Stimulated activated CD4-positive, alpha-beta T cell treated with anti-CD3 and anti-CD28 coated beads, Interleukin-4, amount 100 ng/mL, for 4 hours (primary cell): ENCODE data around the gene UNC5B.

Source experiments
- DNase-seq, 2 experiments: peaks; one replicate each; pipeline ENCODE4 v3.0.0-alpha.2; 2020

The UNC5B gene

DNA sequence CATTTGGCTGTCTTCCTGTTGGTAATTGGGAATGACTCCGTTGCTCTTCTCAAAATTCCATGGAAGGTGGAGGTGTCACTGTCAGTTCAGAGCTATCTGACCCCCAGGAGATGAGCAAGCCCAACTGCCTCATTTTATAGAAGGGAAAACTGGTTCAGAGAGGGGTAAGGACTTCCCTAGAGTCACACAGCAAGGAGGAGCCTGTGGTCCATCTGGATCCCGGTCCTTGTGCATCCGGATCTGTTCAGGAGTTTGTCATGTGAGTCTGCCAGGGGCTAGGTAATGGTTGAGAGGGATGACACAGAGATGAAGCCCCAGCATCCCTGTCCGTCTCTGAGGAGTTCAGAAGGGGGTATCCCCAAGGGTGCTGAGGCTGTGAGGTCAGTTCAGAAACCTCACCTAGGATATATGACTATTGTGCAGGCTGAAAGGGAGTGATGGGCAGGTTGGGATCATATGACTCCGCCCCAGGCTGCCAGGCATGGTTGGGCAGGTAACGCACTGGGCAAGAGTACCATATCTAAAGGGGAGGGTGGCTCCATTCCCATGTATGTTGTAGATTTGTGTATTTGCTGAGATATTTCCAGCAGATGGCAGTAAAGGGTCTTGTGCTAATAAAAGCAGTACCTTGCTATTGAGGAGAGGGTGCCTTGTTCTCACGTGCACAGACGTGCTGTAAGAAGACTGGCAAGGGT is 90.7 kb downstream of the UNC5B start:
- no peak for DNase-seq

DNA sequence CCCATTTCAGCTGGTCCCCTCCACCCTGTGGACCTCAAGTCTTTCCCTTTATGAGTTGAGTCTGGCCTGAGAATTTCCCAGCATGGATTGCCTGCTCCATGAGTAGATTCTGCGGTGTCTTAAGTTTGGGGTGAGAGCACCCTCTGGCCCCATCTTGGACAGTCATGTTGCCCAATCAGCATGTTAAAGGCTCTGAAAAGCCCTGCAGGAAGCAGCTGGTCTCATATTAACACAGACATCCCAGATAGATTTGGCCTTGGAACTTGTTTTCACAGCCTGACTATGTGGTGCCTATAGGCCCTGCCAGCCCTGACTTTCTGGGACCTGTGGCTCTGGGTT is 91.2 kb downstream of the UNC5B start:
- DNase-seq, result no peak

DNA sequence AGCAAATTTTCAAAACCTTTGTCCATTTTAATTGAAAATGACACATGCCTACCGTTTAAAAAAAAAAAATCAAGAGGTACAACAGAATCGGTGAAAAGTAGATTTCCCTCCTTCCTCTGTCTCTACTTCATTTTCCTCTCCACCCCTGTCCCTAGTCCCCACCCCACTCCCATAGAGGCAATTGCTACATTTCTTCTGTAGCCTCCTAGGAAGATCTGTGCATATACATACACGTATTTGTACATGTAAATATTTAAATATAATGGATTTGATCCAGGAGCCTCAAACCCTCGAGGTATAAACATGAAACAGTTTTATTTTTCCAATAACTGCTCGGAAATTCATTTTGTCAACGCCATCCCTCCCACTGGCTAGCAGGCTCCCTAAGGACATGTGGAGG is 92.5 kb downstream of the UNC5B start:
- DNase-seq, result no peak

DNA sequence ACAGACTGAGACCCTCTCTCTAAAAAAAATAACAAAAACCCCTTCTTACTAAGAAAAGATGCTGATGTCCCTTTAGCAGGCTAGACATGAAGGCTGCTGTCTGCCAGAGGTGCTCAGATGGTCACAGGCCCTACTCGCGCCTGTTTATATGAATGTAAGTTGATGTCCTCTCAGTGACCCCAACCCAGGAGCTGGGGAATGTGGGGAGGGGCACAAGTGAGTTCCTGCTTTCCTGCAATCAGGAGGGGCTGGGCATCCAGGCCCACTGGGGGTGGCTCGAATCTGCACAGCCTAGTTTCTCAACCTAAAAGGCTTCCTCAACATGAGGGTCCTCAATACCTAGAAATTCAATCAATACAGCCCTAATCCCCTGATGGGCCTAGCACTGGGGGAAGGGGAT is 94.6 kb downstream of the UNC5B start:
- no peak for DNase-seq

DNA sequence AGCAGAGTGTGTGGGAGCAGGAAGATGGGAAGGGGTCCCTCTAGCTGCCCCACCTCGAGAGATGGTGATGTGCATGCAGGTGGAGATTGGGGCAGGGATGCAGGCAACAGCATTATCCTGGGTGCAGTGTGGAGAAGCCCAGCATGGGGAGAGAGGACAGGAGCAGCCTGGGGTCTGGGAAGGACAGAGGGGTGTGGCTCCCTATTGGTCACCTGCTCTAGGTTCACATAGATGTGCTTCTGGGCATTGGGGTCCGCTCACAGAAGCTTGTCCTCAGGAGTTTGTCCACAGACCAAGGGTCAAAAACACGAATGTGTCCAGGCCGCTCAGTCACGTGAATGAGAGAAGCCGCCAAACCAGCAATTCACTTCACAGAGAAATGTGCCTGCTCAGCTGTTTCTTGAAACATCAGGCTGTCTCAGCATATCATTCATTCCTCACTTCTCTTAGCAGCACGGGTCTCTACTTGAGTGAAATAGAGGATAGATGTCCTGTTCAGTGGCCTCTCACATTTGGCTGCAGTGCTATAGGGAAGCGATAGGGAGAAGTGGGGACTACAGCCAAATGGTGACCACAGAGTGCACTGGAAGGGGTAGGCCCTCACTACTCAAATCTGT is 95.2 kb downstream of the UNC5B start:
- DNase-seq, result no peak

DNA sequence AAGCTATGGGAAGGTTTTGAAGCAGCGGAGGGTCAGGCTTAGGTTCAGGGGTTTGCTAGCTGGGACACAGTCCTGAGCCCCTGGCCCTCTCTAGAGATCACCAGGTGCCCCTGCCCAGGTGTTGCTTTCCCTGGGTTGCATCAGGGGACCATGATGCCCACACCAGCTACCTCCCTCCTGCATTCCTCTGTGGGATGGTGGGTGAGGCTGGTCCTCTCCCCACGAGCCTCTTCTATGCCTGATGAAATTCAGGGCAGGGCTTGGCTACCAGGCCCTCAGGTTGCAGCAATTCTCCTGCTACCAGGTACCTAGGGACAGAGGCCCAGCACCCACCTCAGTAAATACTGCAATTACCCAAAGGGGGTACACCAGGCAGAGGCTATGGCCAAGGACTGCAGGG is 95.9 kb downstream of the UNC5B start:
- no peak for DNase-seq

DNA sequence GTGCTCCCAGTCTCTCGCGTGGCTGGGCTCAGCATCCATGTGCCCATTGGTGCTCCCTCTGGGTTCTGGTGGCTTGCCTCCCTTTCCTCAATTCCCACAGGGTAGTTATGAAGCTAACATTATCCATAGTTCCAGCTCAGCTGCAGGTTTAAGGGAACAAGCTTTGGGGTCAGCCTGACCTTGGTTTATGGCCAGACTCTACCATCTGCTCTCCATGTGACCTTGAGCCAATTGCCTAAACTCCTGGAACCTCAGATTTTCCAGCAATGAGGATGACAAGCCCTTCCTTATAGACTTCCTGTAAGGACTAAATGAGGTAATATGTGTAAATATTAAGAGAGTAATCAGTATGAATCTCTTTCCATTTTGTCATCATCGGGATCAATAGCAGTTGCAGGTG is 96.6 kb downstream of the UNC5B start:
- DNase-seq, result no peak

DNA sequence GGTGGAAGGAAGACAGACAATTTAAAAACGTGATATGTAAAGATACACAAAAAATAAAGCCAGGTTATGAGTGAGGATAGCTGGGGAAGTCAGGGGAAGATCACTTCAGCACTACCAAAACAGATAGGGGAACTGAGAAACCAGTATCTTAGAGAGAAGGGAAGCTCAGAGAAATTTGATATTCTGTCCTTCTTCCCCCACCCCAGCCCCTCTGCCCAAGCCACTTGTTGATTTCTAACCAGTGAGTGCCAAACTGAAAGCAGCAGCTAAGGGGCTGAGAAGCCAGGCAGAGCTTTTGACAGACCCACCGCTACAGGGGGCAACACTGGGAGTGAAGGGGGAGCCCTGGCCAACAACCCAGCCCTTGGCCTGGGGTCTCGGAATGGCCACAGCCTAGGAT is 97.5 kb downstream of the UNC5B start:
- DNase-seq, result no peak

DNA sequence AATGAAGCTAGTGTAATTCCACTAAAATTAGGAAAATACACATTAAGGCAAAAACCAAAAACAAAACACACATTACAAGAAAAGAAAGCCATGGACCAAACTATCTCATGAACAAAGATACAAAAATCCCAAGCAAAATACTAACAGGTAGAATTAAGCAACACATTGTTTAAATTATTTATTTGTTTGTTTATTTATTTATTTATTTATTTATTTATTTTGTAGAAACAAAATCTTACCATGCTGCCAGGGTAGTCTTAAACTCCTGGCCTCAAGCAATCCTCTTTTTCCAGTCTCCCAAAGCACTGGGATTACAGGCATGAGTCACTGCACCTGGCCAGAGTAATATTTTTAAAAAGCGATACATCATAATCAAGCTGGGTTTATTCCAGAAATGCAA is 99.8 kb downstream of the UNC5B start:
- DNase-seq, result no peak

DNA sequence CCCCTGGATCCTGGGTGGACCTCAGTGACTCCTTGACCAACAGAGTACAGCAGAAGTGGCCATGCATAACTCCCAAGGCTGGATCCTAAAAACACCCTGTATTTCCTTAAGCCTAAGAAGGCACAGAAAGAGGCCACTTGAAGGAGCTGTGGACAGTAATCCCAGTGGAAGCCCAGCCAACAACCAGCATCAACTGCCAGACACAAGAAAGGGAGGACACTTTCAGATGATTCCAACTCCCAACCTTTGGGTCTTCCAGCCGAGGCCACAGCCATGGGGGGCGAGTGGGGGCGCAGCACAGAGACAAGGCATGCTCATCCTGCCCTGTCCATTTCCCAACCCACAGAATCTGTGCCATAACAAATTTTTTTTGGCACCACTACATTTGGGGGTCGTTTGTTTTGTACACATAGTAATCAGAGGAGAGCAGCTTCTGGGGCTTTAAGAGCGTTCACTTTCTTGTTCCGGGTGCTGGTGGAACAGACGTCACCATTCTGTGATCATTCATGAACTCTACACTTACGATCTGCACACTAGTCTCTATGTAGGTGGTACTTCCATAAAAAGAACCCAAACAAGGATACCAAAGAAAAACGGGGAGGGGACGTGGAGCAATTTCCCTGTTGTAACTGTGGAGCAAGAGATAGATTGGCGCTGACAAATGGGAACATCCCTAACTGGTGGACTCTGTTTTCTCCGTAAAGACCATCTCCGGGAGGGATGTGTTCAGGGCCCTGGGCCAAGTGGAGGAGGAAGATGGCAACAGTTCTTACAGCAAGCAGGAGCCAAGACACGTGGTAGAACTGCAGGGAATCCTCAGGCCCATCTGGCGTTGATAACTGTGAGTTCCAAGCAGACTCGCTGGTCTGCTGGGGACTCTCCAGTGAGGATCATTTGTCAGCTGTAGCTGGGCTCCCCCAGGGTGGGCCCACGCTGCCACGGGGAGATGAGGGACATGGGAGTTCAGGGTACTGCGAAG is 100.7 kb downstream of the UNC5B start:
- no peak for DNase-seq

DNA sequence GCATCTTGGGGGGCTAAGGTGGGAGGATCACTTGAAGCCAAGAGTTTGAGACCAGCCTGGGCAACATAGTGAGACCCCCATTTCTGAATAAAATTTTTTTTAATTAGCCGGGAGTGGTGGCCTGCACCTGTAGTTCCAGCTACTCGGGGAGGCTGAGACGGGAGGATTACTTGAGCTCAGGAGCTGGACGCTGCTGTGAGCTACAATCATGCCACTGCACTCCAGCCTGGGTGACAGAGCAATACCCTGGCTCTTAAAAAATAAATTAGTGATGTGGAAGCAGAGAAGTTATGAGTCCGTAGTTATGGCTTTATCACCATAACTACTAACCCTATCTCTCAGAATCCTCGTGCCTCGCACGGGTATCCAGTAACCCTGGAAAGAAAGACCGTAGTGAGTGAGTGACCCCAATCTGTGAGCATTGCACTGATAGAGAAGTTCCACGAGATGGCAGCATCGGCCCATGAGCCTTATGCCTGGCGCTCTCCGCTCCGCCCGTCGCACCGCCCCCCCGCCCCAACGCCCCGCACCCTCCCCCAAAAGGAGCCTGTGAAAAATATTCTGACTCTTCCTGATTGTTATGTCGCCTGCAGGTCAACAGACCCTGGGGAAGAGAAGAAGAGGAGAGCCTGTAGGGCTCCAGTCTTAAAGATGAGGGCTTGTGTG is 101.8 kb downstream of the UNC5B start:
- peak; percentile 48 to 59 for DNase-seq

DNA sequence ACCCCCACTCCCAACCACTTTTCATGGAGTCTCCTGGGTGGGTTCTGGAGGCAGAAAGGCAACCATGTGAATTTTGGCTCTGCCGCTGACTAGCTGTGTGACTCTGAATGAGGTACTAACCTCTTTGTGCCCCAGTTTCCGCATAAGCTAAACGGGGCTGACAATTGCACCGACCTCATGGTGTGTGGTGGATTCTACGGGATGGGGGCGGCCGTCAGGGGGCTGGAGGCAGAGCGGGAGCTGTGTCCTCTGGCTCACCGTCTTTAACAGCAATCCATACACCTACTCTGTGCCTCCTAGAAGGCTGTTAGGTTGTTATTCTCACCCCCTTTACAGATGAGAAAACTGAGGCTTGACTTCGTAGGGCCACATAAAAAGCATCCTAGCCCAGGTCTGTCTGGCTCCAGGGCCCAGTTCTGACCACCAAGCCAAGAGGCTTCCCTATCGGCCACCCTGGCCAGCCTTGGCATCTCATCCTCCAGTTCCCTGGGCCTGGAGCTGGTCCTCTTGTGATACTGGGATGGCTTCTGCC is 102.4 kb downstream of the UNC5B start:
- DNase-seq, result no peak

DNA sequence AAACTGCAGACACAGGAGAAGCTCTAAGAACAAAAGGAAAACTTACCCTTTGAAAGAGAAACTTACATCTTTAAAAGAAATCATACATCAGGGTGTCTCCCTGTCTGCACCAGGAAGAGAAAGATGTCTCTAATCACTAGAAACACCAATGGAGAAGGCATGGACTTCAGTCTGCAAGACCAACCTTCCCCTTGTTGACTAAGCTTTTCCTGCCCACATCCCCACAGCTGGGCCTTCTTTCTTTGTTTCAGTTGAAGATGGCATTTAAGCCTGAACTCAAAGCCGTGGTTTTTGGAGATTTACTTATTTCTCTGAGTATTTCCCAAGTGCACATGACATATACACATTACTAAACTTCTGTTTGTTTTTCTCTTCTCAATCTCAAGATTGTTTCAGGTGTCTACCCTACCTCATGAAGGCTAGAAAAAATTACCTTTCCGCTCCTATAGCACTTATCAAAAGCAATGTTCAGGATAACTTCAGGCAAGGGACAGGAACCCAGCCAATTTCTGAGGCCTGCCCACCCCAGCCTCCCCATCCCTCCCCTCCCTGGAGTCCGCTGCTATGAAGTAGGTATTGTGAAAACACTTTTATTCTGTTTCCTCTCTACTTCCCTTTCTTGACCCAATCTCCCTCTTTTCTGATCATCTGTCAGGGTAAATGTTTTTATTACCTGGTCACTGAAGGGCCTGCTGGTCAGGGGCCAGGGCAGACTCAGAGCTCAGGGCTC is 103.9 kb downstream of the UNC5B start:
- DNase-seq, result no peak

DNA sequence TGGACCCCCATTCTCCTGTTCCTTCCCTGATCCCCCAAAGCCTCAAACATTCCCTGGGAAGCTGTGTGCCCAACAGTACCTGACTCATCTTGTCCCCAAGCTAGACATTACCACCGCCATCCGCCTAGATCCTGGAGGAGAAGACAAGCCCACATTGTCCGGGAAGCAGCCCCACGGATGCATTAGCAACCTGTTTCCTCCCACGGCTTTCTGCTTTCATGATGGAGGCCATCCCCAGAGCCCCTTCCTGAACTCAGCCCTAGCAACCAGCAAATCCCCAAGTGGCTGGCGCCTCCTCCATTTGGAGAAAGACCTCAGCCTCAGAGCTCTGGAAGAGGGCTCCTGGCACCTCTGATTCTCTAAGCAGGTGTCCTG is 104.4 kb downstream of the UNC5B start:
- no peak for DNase-seq

DNA sequence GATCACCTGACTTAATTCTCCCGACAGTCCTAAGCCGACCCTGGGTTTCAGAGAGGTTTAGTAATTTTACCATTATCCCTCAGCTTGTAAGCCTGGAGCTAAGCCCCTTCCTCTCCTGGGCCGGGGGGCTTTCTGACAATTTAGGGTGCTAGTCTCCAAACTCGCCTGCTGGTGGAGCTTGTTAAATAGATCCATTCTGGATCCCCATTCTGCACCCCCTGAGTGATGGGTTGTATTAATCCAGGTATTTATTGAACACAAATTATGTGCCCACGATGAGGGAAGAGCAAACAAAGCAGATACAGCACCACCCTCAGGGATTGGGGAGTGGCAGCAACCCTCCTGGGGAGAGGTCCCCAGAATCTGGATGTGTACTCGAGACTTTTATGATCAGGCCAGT is 105.4 kb downstream of the UNC5B start:
- no peak for DNase-seq

DNA sequence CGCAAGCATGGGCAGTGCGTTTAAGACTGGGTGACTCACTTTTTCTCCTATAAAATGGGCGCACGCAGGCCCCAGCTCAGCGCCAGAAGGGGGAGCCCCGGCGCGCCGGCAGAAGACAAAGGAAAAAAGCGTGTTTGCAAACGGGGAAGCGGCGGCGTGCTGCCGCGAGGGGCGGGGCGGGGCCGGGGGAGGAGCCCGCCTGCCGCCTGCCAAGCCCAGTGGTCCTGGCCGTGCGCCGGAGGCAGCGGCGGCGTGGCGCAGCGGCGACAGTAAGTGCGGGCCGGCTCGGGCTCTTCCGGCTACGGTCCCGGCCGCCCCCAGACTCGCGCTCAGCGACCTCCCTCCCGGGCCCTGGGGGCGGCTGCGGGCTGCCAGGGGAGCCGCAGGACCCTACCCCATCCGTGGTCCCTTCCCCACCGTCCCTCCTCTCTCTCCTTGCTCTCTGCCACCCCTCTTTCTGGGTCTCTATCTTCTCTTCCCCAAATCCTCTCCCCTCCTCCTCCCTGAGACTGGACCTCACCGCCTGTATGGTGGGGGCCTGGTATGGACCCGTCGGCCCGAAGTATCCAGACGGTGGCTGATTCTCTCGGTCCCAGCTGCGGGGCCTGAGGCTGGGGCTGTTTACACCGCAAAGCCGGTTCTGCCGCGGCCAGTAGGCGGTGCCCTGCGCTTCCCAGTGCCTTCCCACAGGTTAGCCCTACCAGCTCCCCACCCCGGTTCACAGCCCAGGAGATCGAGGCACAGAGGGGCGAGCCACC is 106.9 kb downstream of the UNC5B start, which contains the start of gene SLC29A3:
SLC29A3 (plus strand) TSS at position 218 of the 758 bp plus-strand sequence; CDS start at position 269, 51 bp downstream.
- peak; percentile 85 to 86 for DNase-seq

DNA sequence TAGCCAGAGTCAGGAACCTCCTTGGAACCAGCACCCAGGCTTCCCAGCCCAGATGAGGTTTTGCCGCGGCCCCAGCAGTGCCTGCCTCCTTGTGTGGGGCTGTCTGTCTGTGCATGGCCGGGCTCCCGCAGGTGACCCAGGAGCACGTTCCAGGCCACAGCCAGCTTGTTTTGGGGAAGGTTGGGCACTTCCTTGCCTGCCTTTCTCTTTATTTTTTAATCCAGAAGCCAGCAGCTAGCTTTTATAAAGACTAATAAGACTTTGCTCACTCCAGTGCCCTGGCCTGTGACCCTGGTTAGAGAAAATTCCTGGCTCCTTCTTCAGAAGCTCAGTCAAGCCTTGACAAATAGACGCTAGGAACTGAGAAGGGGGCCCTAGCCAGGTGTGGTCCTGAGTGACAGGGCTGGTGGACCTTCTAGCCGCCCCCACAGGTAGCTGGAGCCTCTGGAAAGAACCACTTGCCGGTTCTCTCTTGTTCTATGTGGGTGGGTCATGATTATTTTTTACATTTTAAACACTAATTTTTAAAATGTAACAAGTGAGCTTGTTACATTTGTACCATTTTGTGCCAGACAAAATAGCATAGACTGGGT is 107.5 kb downstream of the UNC5B start:
- DNase-seq, result no peak

DNA sequence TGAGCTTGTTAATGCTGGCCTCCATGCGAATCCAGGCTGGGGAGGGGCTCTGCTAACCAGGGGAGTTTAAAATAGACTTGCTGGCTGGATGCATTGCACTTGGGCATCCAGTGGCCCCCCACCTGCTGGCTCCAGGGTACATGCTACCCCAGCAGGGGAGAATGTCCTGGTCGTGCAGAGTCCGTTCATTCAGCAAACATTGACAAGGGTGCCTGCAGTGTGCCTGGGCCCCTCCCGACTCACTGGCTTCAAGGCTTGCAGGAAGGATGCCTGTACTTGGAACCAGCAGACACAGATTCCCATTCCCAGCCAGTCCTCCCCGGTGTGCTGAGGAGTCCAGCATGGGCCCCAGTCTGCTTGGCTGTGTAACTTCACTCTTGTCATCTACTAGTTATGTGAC is 108.2 kb downstream of the UNC5B start:
- no peak for DNase-seq

DNA sequence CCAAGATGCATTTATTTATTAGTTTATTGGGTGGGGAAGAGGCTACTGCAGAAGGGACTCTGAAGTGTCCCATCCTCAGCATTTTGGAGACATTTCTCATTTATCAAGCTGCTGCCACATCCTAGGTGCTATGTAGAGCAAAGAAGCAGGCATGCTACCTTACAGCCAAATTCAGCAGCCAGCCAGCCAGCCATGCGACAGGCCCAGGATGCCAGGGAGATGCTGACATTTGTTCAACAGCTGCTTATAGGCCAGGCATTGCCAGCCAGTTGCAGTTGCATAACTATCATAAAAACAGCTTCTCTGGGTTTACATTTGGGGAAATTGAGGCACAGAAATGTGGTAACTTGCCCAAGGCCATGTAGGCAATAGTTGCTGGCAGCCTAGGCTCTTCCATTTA is 109.0 kb downstream of the UNC5B start:
- no peak for DNase-seq

DNA sequence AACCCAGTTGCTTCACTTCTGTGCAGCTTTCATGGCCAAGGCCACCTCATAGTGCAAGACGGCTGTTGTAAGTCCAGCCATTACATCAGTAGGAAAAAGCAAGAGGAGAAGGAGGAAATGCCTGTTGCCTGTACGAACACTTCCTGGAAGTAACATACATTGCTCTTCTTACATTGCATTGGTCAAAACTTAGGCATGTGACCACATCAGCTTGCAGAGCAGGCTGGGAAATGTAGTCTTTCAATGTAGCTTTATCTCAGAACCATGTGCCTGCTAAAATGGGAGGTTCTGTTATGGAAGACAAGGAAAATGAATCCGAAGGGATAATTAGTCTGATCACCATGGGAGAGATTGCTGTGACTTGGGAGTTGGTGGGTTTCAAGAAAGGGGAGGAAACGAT is 111.0 kb downstream of the UNC5B start:
- no peak for DNase-seq

DNA sequence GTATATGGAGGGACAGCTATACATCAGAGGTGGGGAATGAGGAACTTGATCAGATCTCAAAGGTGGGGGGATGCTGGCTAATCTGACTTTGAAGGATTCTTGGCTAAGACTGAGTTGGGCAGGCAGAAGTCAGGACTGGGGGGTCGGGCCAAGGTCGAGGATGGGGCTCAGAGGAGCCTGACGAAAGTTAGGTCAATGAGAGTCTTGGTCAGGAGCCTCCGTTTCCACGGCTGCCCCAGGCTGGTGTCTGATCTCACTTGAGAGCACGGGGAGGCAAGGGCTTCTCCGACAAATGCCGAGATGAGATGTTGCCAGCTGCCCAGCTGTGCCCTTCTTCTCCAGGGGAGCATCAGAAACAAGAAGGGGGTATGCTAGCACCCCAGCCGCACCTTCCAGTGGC is 112.4 kb downstream of the UNC5B start:
- no peak for DNase-seq
